Sigmoid colon (tissue), 7 donors: ENCODE measurements around the gene OR4L1. TPM values are rescaled to one million over a fixed set of nuclear protein-coding genes. Genes with fewer than 3 reads are reported as not detected.
"Not testable (repeated sequence)": the region's sequence is repeated elsewhere in the genome, so short reads cannot be mapped to it uniquely, and the experiment has no call there.

Experiments used
- DNase-seq: peaks from one replicate; pipeline ENCODE4 v3.0.0-alpha.2; 2019
- H3K27ac ChIP-seq, 4 donors: fragments of 200-600 bp; sonication (generic); one replicate each; pipeline ENCODE4 v1.5.1; 2016 to 2019; ENCODE audit warnings: mild to moderate bottlenecking in 1 of 4
- H3K27me3 ChIP-seq, 3 donors: fragments of 200-600 bp; sonication (generic); one replicate each; pipeline ENCODE4 v1.5.1; 2019; ENCODE audit warnings: mild to moderate bottlenecking in 1 of 3
- H3K36me3 ChIP-seq, 4 donors: fragments of 200-600 bp; sonication (generic); one replicate each; pipeline ENCODE4 v1.5.1; 2016 to 2019
- H3K4me1 ChIP-seq, 4 donors: fragments of 200-600 bp; sonication (generic); one replicate each; pipeline ENCODE4 v1.5.1; 2017 to 2019
- H3K4me3 ChIP-seq, 4 donors: fragments of 200-600 bp; sonication (generic); one replicate each; pipeline ENCODE4 v1.5.1; 2017 to 2019; ENCODE audit warnings: mild to moderate bottlenecking in 2 of 4, moderate library complexity in 1 of 4
- H3K9me3 ChIP-seq, 4 donors: fragments of 200-600 bp in 3 of 4; sonication (generic) in 3 of 4; one replicate each; pipeline versions ENCODE4 v1.5.1 to v1.6.1; 2013 to 2019
- CTCF ChIP-seq, 4 experiments: fragments of 450-650 bp in 3 of 4; fragments of 200-600 bp in 1 of 4; IDR thresholded peaks; one replicate each; pipeline ENCODE4 v1.5.1; 2016 to 2019; ENCODE audit warnings: antibody characterized with exemption in 4 of 4, mild to moderate bottlenecking in 3 of 4, moderate library complexity in 2 of 4
- EP300 ChIP-seq, 4 donors: sonication (generic); formaldehyde crosslinking; IDR thresholded peaks; one replicate each; pipeline ENCODE4 v1.6.1; 2017; ENCODE audit warnings: antibody characterized with exemption in 4 of 4
- POLR2A ChIP-seq, 2 donors: fragments of 450-650 bp; IDR thresholded peaks; one replicate each; pipeline ENCODE4 v1.6.1; 2016; ENCODE audit warnings: antibody characterized with exemption in 2 of 2, mild to moderate bottlenecking in 2 of 2, moderate library complexity in 2 of 2
- POLR2AphosphoS5 ChIP-seq, 4 donors: sonication (generic); formaldehyde crosslinking; IDR thresholded peaks; one replicate each; pipeline ENCODE4 v1.6.1; 2017; ENCODE audit warnings: antibody characterized with exemption in 4 of 4
- WGBS, 2 donors: extraction: QIAGEN DNeasy Blood & Tissue Kit; methylation state at CpG; one replicate each; pipeline ENCODE4 v1.1.7; 2013; 5-methylcytosine and 5-hydroxymethylcytosine counted together
- intact Hi-C: fragments of 100-400 bp; cut with DNase I; formaldehyde crosslinking; loops from one replicate; pipeline ENCODE4 v1.15.1; 2023
- polyA plus RNA-seq, 3 donors: library from polyadenylated mRNA; stranded (reverse); fragments of 200-250 nt; gene quantifications; one replicate each; pipeline ENCODE4 v1.2.3, GENCODE V29; 2013
- total RNA-seq, 4 donors: library from RNA; depleted of rRNA; stranded (reverse); fragments of >200 nt; gene quantifications; one replicate each; pipeline ENCODE4 v1.1.0, GENCODE V29; 2016
- donor health status: healthy with polysubstance abuse.
- donor health status: Bipolar disorder and iron deficiency.
- donor health status: healthy.

The OR4L1 gene
- total and polyA plus RNA-seq, 7 donors: not detected

GRCh38 chr14:20044243-20044642, 15.6 kb upstream of the OR4L1 start:
- 71 to 74% methylated on average over 5 of the region's 5 CpGs for WGBS, 2 donors
- no peaks in the 10 kb centered on the region for H3K4me1 ChIP-seq
- H3K9me3 ChIP-seq: no peaks in the 10 kb centered on the region
- H3K27me3 ChIP-seq: no peaks in the 10 kb centered on the region
- no peak overlapping the region for H3K27ac ChIP-seq
- no peak overlapping the region for H3K4me3 ChIP-seq
- DNase-seq: no peak
- no peaks in the 10 kb centered on the region for H3K36me3 ChIP-seq
- no peak for TF ChIP-seq POLR2AphosphoS5 (IDR thresholded peaks at IDR 0.05)
- TF ChIP-seq EP300 (IDR thresholded peaks at IDR 0.05): no peak
- TF ChIP-seq CTCF (IDR thresholded peaks at IDR 0.05): no peak
- no peak for TF ChIP-seq POLR2A (IDR thresholded peaks at IDR 0.05)
- intact Hi-C loops: no loop called here

DNA sequence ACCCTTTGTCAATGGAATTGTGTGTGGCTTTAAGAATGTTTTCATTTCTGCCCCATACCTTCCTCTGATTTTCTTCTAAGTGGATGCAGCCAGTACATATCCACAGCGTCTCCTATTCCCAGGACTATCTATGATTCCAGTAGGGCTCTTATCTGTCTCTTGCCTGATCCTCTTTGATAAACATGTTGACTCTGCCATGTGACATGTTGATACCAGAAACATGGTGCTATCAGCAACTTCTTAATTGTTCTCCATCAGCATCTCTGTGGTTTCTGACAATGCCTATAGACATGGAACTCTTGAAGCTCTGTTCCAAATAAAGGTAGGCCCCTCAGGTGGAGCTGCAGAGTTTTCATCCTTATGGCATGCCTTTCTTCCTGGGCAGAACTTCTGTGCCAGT, 11.6 kb upstream of the OR4L1 start:
- no peaks in the 10 kb centered on the region for H3K4me1 ChIP-seq
- H3K27me3 ChIP-seq: no peaks in the 10 kb centered on the region
- no peak for TF ChIP-seq EP300 (IDR thresholded peaks at IDR 0.05)
- TF ChIP-seq CTCF (IDR thresholded peaks at IDR 0.05): no peak
- TF ChIP-seq POLR2AphosphoS5 (IDR thresholded peaks at IDR 0.05): no peak
- no peak for TF ChIP-seq POLR2A (IDR thresholded peaks at IDR 0.05)
- H3K9me3 ChIP-seq: no peaks in the 10 kb centered on the region
- DNase-seq: no peak
- H3K4me3 ChIP-seq: no peak overlapping the region
- H3K27ac ChIP-seq: no peak overlapping the region
- WGBS, 2 donors: 68 to 71% methylated on average over 1 of the region's 1 CpG
- intact Hi-C loops: no loop called here
- no peaks in the 10 kb centered on the region for H3K36me3 ChIP-seq

GRCh38 chr14:20092050-20092449, 32.2 kb downstream of the OR4L1 start:
- no peak for TF ChIP-seq POLR2A (IDR thresholded peaks at IDR 0.05)
- TF ChIP-seq POLR2AphosphoS5 (IDR thresholded peaks at IDR 0.05): no peak
- TF ChIP-seq EP300 (IDR thresholded peaks at IDR 0.05): no peak
- TF ChIP-seq CTCF (IDR thresholded peaks at IDR 0.05): no peak
- H3K4me3 ChIP-seq: no peak overlapping the region
- H3K9me3 ChIP-seq: no peaks in the 10 kb centered on the region
- no peak for DNase-seq
- intact Hi-C loops: no loop called here
- H3K27me3 ChIP-seq: no peaks in the 10 kb centered on the region
- no peaks in the 10 kb centered on the region for H3K4me1 ChIP-seq
- H3K27ac ChIP-seq: no peak overlapping the region
- no peaks in the 10 kb centered on the region for H3K36me3 ChIP-seq
- WGBS, 2 donors: 45 to 52% methylated on average over 4 of the region's 4 CpGs

DNA sequence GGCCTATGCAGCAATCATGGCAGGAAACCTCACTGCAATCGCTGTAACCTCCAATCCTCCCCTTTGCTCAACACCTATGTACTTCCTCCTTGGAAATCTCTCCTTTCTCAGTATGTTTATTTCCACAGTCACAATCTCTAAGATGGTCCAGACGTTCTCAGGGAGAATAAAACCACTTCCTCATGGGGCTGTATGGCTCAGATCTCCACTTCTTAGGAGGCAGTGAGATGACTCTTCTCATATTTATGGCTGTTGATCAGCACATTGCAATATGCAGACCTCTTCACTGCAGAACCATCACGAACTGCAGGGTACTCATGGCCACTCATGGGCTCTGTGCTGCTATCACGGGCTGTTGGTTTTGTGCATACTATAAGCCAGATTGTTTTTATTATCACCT, 33.6 kb downstream of the OR4L1 start:
- DNase-seq: no peak
- H3K27ac ChIP-seq: no peak overlapping the region
- no peak for TF ChIP-seq CTCF (IDR thresholded peaks at IDR 0.05)
- intact Hi-C loops: no loop called here
- 31 to 34% methylated on average over 4 of the region's 4 CpGs for WGBS, 2 donors
- no peaks in the 10 kb centered on the region for H3K36me3 ChIP-seq
- H3K4me3 ChIP-seq: no peak overlapping the region
- H3K27me3 ChIP-seq: no peaks in the 10 kb centered on the region
- no peaks in the 10 kb centered on the region for H3K9me3 ChIP-seq
- H3K4me1 ChIP-seq: no peaks in the 10 kb centered on the region

DNA sequence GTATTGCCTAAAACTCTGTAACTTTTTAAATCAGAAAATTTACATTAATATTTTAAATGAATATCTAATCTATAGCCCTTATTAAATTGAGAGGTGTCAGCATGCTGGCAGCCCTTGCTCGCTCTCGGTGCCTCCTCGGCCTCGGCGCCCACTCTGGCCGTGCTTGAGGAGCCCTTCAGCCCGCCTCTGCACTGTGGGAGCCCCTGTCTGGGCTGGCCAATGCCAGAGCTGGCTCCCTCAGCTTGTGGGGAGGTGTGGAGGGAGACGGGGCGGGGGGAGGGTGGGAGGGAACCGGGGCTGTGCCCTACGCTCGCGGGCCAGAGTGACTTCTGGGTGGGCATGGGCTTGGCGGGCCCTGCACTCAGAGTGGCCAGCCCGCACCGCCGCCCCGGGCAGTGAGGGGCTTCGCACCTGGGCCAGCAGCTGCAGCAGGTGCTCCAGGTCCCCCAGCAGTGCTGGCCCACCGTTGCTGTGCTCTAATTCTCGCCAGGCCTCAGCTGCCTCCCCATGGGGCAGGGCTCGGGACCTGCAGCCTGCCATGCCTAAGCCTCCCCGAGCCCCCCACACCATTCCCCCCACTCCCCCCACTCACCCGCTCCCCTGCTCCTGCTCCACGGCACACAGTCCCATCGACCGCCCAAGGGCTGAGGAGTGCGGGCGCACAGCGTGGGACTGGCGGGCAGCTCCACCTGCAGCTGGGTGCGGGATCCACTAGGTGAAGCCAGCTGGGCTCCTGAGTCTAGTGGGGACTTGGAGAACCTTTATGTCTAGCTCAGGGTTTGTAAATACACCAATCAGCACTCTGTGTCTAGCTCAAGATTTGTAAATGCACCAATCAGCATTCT, 39.3 kb downstream of the OR4L1 start:
- H3K4me1 ChIP-seq, intact Hi-C loops, DNase-seq, H3K36me3 ChIP-seq, H3K27me3 ChIP-seq, H3K9me3 ChIP-seq, H3K4me3 ChIP-seq, H3K27ac ChIP-seq: not testable (repeated sequence)
- 89 to 90% methylated on average over 32 of the region's 32 CpGs for WGBS, 2 donors
